ENCODE results near the gene TACO1. TPM values are rescaled to one million over a fixed set of nuclear protein-coding genes. Genes with fewer than 3 reads are reported as not detected.
A peak's percentile ranks its signal among the peaks of the same experiment; 100 is the strongest.

TACO1 gene
- polyA plus RNA-seq, 2 of the 4 experiments (the other 2 are of a cell fraction), result 49.1 to 49.9 TPM

- FAIRE-seq, result no peak
These were observed 42.3 kb upstream of the TACO1 start for GRCh38 chr17:63558441-63558840.

GRCh38 chr17:63561819-63562218 is 38.9 kb upstream of the TACO1 start:
- no peak for TF ChIP-seq EHF (CRISPR knock-in tag; IDR thresholded peaks at IDR 0.05)
- TF ChIP-seq HMGXB4 (CRISPR knock-in tag; IDR thresholded peaks at IDR 0.05; ENCODE audit: borderline replicate concordance), result no peak
- no peak for TF ChIP-seq CBX8 (IDR thresholded peaks at IDR 0.05)
- TF ChIP-seq TFCP2L1 (CRISPR knock-in tag; IDR thresholded peaks at IDR 0.05), result no peak
- no peak for TF ChIP-seq HOXB13 (CRISPR knock-in tag; IDR thresholded peaks at IDR 0.05; ENCODE audit: low read depth)
- TF ChIP-seq POLR2A (IDR thresholded peaks at IDR 0.05; ENCODE audit: low read length), result no peak
- H3K27ac ChIP-seq, result no peak overlapping the region
- DNase-seq (ENCODE audit: low read depth in 1 of 2, low spot score in 1 of 2), result no peak
- no peak overlapping the region for H3K4me3 ChIP-seq
- no peak for ATAC-seq
- CTCF ChIA-PET, result interaction anchor here (0.6 to 3.1 kb wide), 5 partner anchors 47 to 155 kb away, joined by 3 to 10 read pairs (median 4); no protein-coding TSS in a partner anchor
- H3K4me2 ChIP-seq, result no peak overlapping the region
- no peaks in the 10 kb centered on the region for H3K4me1 ChIP-seq
- POLR2A ChIA-PET, result no interaction called here
- H3K9me3 ChIP-seq, result no peaks in the 10 kb centered on the region
- FAIRE-seq, result no peak

More at GRCh38 chr17:63558441-63558840, 42.3 kb upstream of the TACO1 start:
- Histone ChIP-seq H3K9me3 (no peaks in the 10 kb centered on the region), H3K27ac (no peak overlapping the region), H3K4me3 (no peak overlapping the region), H3K4me1 (no peaks in the 10 kb centered on the region), H3K4me2 (no peak overlapping the region)
- TF ChIP-seq MAZ (IDR thresholded peaks at IDR 0.05; ENCODE audit: borderline replicate concordance, low read depth, low read length), result no peak
- no peak for TF ChIP-seq ELK1 (IDR thresholded peaks at IDR 0.05; ENCODE audit: low read depth, low read length)
- TF ChIP-seq EHF (CRISPR knock-in tag; IDR thresholded peaks at IDR 0.05), result no peak
- no peak for TF ChIP-seq RCOR1 (IDR thresholded peaks at IDR 0.05; ENCODE audit: low read depth, low read length)
- no peak for TF ChIP-seq RARB (CRISPR knock-in tag; IDR thresholded peaks at IDR 0.05)
- no peak for DNase-seq (ENCODE audit: low read depth in 1 of 2, low spot score in 1 of 2)
- 0 out of 6 replicates have a peak, but pooled peaks of 1 of the 2 experiments have one; percentile 28 for ATAC-seq
- 92% methylated on average over 3 of the region's 3 CpGs for WGBS (ENCODE audit: missing lambda C conversion rate)
- CTCF ChIA-PET, result interaction anchor here (0.8 to 1.2 kb wide), 3 partner anchors 10 to 54 kb away, joined by 3 to 4 read pairs (median 4); no protein-coding TSS in a partner anchor
- POLR2A ChIA-PET, result no interaction called here

- H3K9me3 ChIP-seq, result no peaks in the 10 kb centered on the region
- TF ChIP-seq ZFP36 (IDR thresholded peaks at IDR 0.05; ENCODE audit: borderline replicate concordance, partially characterized antibody) (no peak), GATA3 (IDR thresholded peaks at IDR 0.05; ENCODE audit: borderline replicate concordance) (no peak), RARB (CRISPR knock-in tag; IDR thresholded peaks at IDR 0.05) (no peak), E2F6 (IDR thresholded peaks at IDR 0.05; ENCODE audit: borderline replicate concordance, low read depth) (no peak), MAX (IDR thresholded peaks at IDR 0.05) (no peak), JUN (IDR thresholded peaks at IDR 0.05) (no peak), FOXS1 (CRISPR knock-in tag; IDR thresholded peaks at IDR 0.05) (no peak), CHD2 (IDR thresholded peaks at IDR 0.05; ENCODE audit: low read length, partially characterized antibody) (no peak), NPAS2 (CRISPR knock-in tag; IDR thresholded peaks at IDR 0.05; ENCODE audit: borderline replicate concordance) (no peak), EP300 (IDR thresholded peaks at IDR 0.05) (no peak), NR3C1 (IDR thresholded peaks at IDR 0.05) (no peak), MAFK (IDR thresholded peaks at IDR 0.05; ENCODE audit: partially characterized antibody) (no peak), CHD4 (IDR thresholded peaks at IDR 0.05; ENCODE audit: borderline replicate concordance) (no peak), TFCP2L1 (CRISPR knock-in tag; IDR thresholded peaks at IDR 0.05) (no peak), HOXB13 (CRISPR knock-in tag; IDR thresholded peaks at IDR 0.05; ENCODE audit: low read depth) (no peak)
- ChIA-PET POLR2A (interaction anchor here (0.6 kb wide), 1 partner anchor 43 kb away, joined by 3 read pairs; no protein-coding TSS in a partner anchor), CTCF (interaction anchor here (0.7 to 1.7 kb wide), 4 partner anchors 24 to 138 kb away, joined by 3 to 4 read pairs (median 4); no protein-coding TSS in a partner anchor)
- H3K4me1 ChIP-seq, result no peaks in the 10 kb centered on the region
- ATAC-seq (no peak), FAIRE-seq (no peak), DNase-seq (ENCODE audit: low read depth in 1 of 2, low spot score in 1 of 2) (no peak)
- H3K4me3 ChIP-seq, result no peak overlapping the region
- H3K4me2 ChIP-seq, result no peak overlapping the region
- no peak overlapping the region for H3K27ac ChIP-seq
- WGBS (ENCODE audit: missing lambda C conversion rate), result 91% methylated on average over 2 of the region's 2 CpGs
These were observed 37.4 kb upstream of the TACO1 start for GRCh38 chr17:63563339-63563738.

All from A549 (cell line).